HEK293T (cell line): ENCODE measurements around the gene NCF4.

ENCODE experiments used
- BHLHE40 ChIP-seq: fragments of 450-650 bp; IDR thresholded peaks from 2 replicates; pipeline ENCODE4 v1.6.1; 2016; ENCODE audit warnings: mild to moderate bottlenecking, moderate library complexity, borderline replicate concordance
- ELF4 ChIP-seq: fragments of 450-650 bp; IDR thresholded peaks from 2 replicates; pipeline ENCODE4 v1.6.1; 2017; ENCODE audit warnings: antibody characterized with exemption
- FOXA1 ChIP-seq: fragments of 450-650 bp; IDR thresholded peaks from 2 replicates; pipeline ENCODE4 v1.6.1; 2016; ENCODE audit warnings: mild to moderate bottlenecking
- FOXK2 ChIP-seq: fragments of 450-650 bp; IDR thresholded peaks from 2 replicates; pipeline ENCODE4 v1.6.1; 2016; ENCODE audit warnings: mild to moderate bottlenecking
- L3MBTL2 ChIP-seq: fragments of 450-650 bp; conservative IDR thresholded peaks from 2 replicates; pipeline ENCODE4 v1.6.1; 2016; ENCODE audit warnings: mild to moderate bottlenecking
- LEF1 ChIP-seq: fragments of 450-650 bp; IDR thresholded peaks from 2 replicates; pipeline ENCODE4 v1.6.1; 2017; ENCODE audit warnings: mild to moderate bottlenecking, borderline replicate concordance
- NFRKB ChIP-seq: fragments of 450-650 bp; IDR thresholded peaks from 2 replicates; pipeline ENCODE4 v1.6.1; 2016; ENCODE audit warnings: mild to moderate bottlenecking, moderate library complexity
- SP1 ChIP-seq: fragments of 450-650 bp; IDR thresholded peaks from 2 replicates; pipeline ENCODE4 v1.6.1; 2017
- SUZ12 ChIP-seq: fragments of 450-650 bp; IDR thresholded peaks from 2 replicates; pipeline ENCODE4 v1.6.1; 2016; ENCODE audit warnings: mild to moderate bottlenecking
- TARDBP ChIP-seq: fragments of 450-650 bp; IDR thresholded peaks from 2 replicates; pipeline ENCODE4 v1.6.1; 2016

DNA sequence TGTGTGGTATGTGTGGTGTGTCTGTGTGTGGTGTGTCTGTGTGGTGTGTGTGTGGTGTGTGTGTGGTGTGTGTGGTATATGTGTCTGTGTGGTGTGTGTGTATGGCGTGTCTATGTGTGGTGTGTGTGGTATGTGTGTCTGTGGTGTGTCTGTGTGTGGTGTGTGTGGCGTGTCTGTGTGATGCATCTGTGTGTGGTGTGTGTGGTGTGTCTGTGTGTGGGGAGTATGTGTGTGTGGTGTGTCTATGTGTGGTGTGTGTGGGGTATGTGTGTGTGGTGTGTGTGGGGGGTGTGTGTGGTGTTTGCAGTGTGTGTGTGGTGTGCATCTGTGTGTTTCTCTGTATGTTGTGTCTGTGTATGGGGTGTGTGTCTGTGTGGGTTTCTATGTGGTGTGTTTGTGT lies 36.2 kb upstream of the NCF4 start:
- TF ChIP-seq SUZ12, result no peak
- TF ChIP-seq LEF1, result no peak
- no peak for TF ChIP-seq FOXK2
- TF ChIP-seq ELF4, result no peak
- no peak for TF ChIP-seq NFRKB
- no peak for TF ChIP-seq SP1
- no peak for TF ChIP-seq TARDBP
- no peak for TF ChIP-seq BHLHE40
- no peak for TF ChIP-seq L3MBTL2
- TF ChIP-seq FOXA1, result no peak
